Measurements from ENCODE around the gene BOLA2B. TPM values are rescaled to one million over a fixed set of nuclear protein-coding genes. Genes with fewer than 3 reads are reported as not detected.

The BOLA2B gene
- total and polyA plus RNA-seq, 4 experiments from 2014 or later: 62.1 to 169 (median 111) TPM

GRCh38 chr16:30187556-30187865 lies 6.0 kb downstream of the BOLA2B start:
- H3K4me3 ChIP-seq (ENCODE audit: low read length in 2 of 2): peak overlapping the region; percentile 34 to 91
- intact Hi-C loops (cut with micrococcal nuclease): no loop called here

GRCh38 chr16:30186782-30187555 lies 6.5 kb downstream of the BOLA2B start:
- H3K4me1 ChIP-seq (ENCODE audit: insufficient read depth, low read length): peaks cover 38% of the 10 kb centered on the region
- no peaks in the 10 kb centered on the region for H3K27me3 Mint-ChIP-seq
- H3K27ac ChIP-seq (ENCODE audit: low read depth, low read length): peak overlapping the region; percentile 77
- no peaks in the 10 kb centered on the region for H3K9me3 Mint-ChIP-seq
- H3K36me3 Mint-ChIP-seq: peaks cover 29 to 36% of the 10 kb centered on the region in 2 donors
- DNase-seq: peak; percentile 77 to 88 (median 84)
- peaks cover 31% of the 10 kb centered on the region for H3K36me3 ChIP-seq (ENCODE audit: insufficient read depth, low read length)
- intact Hi-C loops (cut with micrococcal nuclease): no loop called here
- no peaks in the 10 kb centered on the region for H3K9me3 ChIP-seq (ENCODE audit: control insufficient read depth in 1 of 2, low read length in 2 of 2)
- peaks cover 14 to 49% (median 23%) of the 10 kb centered on the region in 4 donors for H3K4me1 Mint-ChIP-seq
- no peaks in the 10 kb centered on the region for H3K27me3 ChIP-seq (ENCODE audit: insufficient read depth, low read length)
- peak overlapping the region; percentile 94 to 99 (median 98) for H3K4me3 Mint-ChIP-seq
- H3K27ac Mint-ChIP-seq: peak overlapping the region; percentile 94 to 99 (median 96)
- POLR2A ChIA-PET (ENCODE audit: partially characterized antibody): interaction anchor here (0.9 to 7.6 kb wide), 17 partner anchors 9 to 371 kb away, joined by 3 to 292 read pairs (median 7); partner anchors contain the start of genes ALDOA, GDPD3, HIRIP3 and INO80E
- CTCF ChIA-PET (ENCODE audit: partially characterized antibody): interaction anchor here (0.7 to 5.9 kb wide), 8 partner anchors 44 to 223 kb away, joined by 3 to 59 read pairs (median 4); partner anchors contain the start of genes TBC1D10B and TBX6
- H3K4me3 ChIP-seq (ENCODE audit: low read length in 2 of 2): peak overlapping the region; percentile 91

More at GRCh38 chr16:30187556-30187865, 6.0 kb downstream of the BOLA2B start:
- CTCF ChIA-PET (ENCODE audit: partially characterized antibody): interaction anchor here (0.7 to 5.9 kb wide), 4 partner anchors 44 to 95 kb away, joined by 3 to 59 read pairs (median 4); partner anchors contain the start of gene TBX6
- Histone ChIP-seq H3K27ac (ENCODE audit: low read depth, low read length) (peak overlapping the region; percentile 77), H3K27me3 (ENCODE audit: insufficient read depth, low read length) (no peaks in the 10 kb centered on the region), H3K36me3 (ENCODE audit: insufficient read depth, low read length) (peaks cover 31% of the 10 kb centered on the region), H3K4me1 (ENCODE audit: insufficient read depth, low read length) (peaks cover 33% of the 10 kb centered on the region), H3K9me3 (ENCODE audit: control insufficient read depth in 1 of 2, low read length in 2 of 2) (no peaks in the 10 kb centered on the region)
- DNase-seq: no peak
- peaks cover 29 to 36% of the 10 kb centered on the region in 2 donors for H3K36me3 Mint-ChIP-seq
- H3K4me3 Mint-ChIP-seq: peak overlapping the region; percentile 94 to 99 (median 98)
- POLR2A ChIA-PET (ENCODE audit: partially characterized antibody): interaction anchor here (1.0 to 7.6 kb wide), 7 partner anchors 9 to 230 kb away, joined by 3 to 292 read pairs (median 15); partner anchors contain the start of genes ALDOA, GDPD3, TBX6 and YPEL3
- H3K27ac Mint-ChIP-seq: peak overlapping the region; percentile 94 to 99 (median 96)
- H3K9me3 Mint-ChIP-seq: no peaks in the 10 kb centered on the region
- H3K27me3 Mint-ChIP-seq: no peaks in the 10 kb centered on the region
- H3K4me1 Mint-ChIP-seq: peaks cover 10 to 43% (median 18%) of the 10 kb centered on the region in 4 donors

GRCh38 chr16:30186444-30186781 lies 7.1 kb downstream of the BOLA2B start:
- peak overlapping the region; percentile 94 to 99 (median 98) for H3K4me3 Mint-ChIP-seq
- peaks cover 29 to 36% of the 10 kb centered on the region in 2 donors for H3K36me3 Mint-ChIP-seq
- Histone ChIP-seq H3K36me3 (ENCODE audit: insufficient read depth, low read length) (peaks cover 31% of the 10 kb centered on the region), H3K4me3 (ENCODE audit: low read length in 2 of 2) (peak overlapping the region; percentile 91), H3K9me3 (ENCODE audit: control insufficient read depth in 1 of 2, low read length in 2 of 2) (no peaks in the 10 kb centered on the region), H3K4me1 (ENCODE audit: insufficient read depth, low read length) (peaks cover 40% of the 10 kb centered on the region), H3K27me3 (ENCODE audit: insufficient read depth, low read length) (no peaks in the 10 kb centered on the region), H3K27ac (ENCODE audit: low read depth, low read length) (peak overlapping the region; percentile 77)
- H3K9me3 Mint-ChIP-seq: no peaks in the 10 kb centered on the region
- H3K4me1 Mint-ChIP-seq: peaks cover 15 to 51% (median 25%) of the 10 kb centered on the region in 4 donors
- intact Hi-C loops (cut with micrococcal nuclease): no loop called here
- peak overlapping the region; percentile 94 to 99 (median 97) for H3K27ac Mint-ChIP-seq
- ChIA-PET POLR2A (ENCODE audit: partially characterized antibody) (interaction anchor here (0.7 to 7.6 kb wide), 31 partner anchors 8 to 472 kb away, joined by 3 to 292 read pairs (median 5); partner anchors contain the start of genes ALDOA, DCTPP1, FBRS and GDPD3), CTCF (ENCODE audit: partially characterized antibody) (interaction anchor here (0.7 to 5.9 kb wide), 10 partner anchors 43 to 223 kb away, joined by 3 to 59 read pairs (median 6); partner anchors contain the start of genes TBC1D10B and TBX6)
- DNase-seq: no peak
- no peaks in the 10 kb centered on the region for H3K27me3 Mint-ChIP-seq

- Mint-ChIP-seq H3K4me1 (peaks cover 15 to 55% (median 27%) of the 10 kb centered on the region in 4 donors), H3K9me3 (no peaks in the 10 kb centered on the region), H3K27me3 (no peaks in the 10 kb centered on the region), H3K36me3 (peaks cover 29 to 36% of the 10 kb centered on the region in 2 donors), H3K4me3 (peak overlapping the region; percentile 94 to 99 (median 98)), H3K27ac (peak overlapping the region; percentile 91 to 99 (median 97))
- POLR2A ChIA-PET (ENCODE audit: partially characterized antibody): interaction anchor here (0.5 to 7.6 kb wide), 40 partner anchors 9 to 1364 kb away, joined by 3 to 292 read pairs (median 4); partner anchors contain the start of genes ALDOA, DCTPP1, FBRS and GDPD3
- Histone ChIP-seq H3K27ac (ENCODE audit: low read depth, low read length) (peak overlapping the region; percentile 77), H3K36me3 (ENCODE audit: insufficient read depth, low read length) (peaks cover 31% of the 10 kb centered on the region), H3K4me1 (ENCODE audit: insufficient read depth, low read length) (peaks cover 40% of the 10 kb centered on the region), H3K27me3 (ENCODE audit: insufficient read depth, low read length) (no peaks in the 10 kb centered on the region), H3K9me3 (ENCODE audit: control insufficient read depth in 1 of 2, low read length in 2 of 2) (no peaks in the 10 kb centered on the region), H3K4me3 (ENCODE audit: low read length in 2 of 2) (peak overlapping the region; percentile 91 to 93)
- peak; percentile 87 to 92 (median 89) for DNase-seq
- CTCF ChIA-PET (ENCODE audit: partially characterized antibody): interaction anchor here (0.7 to 5.9 kb wide), 13 partner anchors 25 to 232 kb away, joined by 3 to 59 read pairs (median 4); partner anchors contain the start of genes MAPK3, TBC1D10B and TBX6
- intact Hi-C loops (cut with micrococcal nuclease): no loop called here
These were observed 7.6 kb downstream of the BOLA2B start for GRCh38 chr16:30185683-30186421.

GRCh38 chr16:30184891-30185682 lies 8.4 kb downstream of the BOLA2B start:
- POLR2A ChIA-PET (ENCODE audit: partially characterized antibody): interaction anchor here (0.6 to 7.6 kb wide), 40 partner anchors 8 to 690 kb away, joined by 3 to 292 read pairs (median 6); partner anchors contain the start of genes ALDOA, DCTPP1, GDPD3 and HIRIP3
- Histone ChIP-seq H3K27me3 (ENCODE audit: insufficient read depth, low read length) (no peaks in the 10 kb centered on the region), H3K27ac (ENCODE audit: low read depth, low read length) (peak overlapping the region; percentile 77), H3K4me1 (ENCODE audit: insufficient read depth, low read length) (peaks cover 40% of the 10 kb centered on the region), H3K36me3 (ENCODE audit: insufficient read depth, low read length) (peaks cover 31% of the 10 kb centered on the region), H3K4me3 (ENCODE audit: low read length in 2 of 2) (peak overlapping the region; percentile 91 to 93), H3K9me3 (ENCODE audit: control insufficient read depth in 1 of 2, low read length in 2 of 2) (no peaks in the 10 kb centered on the region)
- intact Hi-C loops (cut with micrococcal nuclease): no loop called here
- H3K4me3 Mint-ChIP-seq: peak overlapping the region; percentile 94 to 99 (median 98)
- peak in 1 of 5 donors; percentile 29 for DNase-seq
- H3K27me3 Mint-ChIP-seq: no peaks in the 10 kb centered on the region
- H3K27ac Mint-ChIP-seq: peak overlapping the region; percentile 96 to 99 (median 97)
- H3K9me3 Mint-ChIP-seq: no peaks in the 10 kb centered on the region
- peaks cover 29 to 36% of the 10 kb centered on the region in 2 donors for H3K36me3 Mint-ChIP-seq
- CTCF ChIA-PET (ENCODE audit: partially characterized antibody): interaction anchor here (0.9 to 5.9 kb wide), 11 partner anchors 24 to 233 kb away, joined by 3 to 59 read pairs (median 5); partner anchors contain the start of genes MAPK3, TBC1D10B and TBX6
- peaks cover 15 to 59% (median 29%) of the 10 kb centered on the region in 4 donors for H3K4me1 Mint-ChIP-seq
